Fibroblast of skin of back (primary cell): ENCODE results near the gene ZNF653.
"Not testable (repeated sequence)": the region's sequence is repeated elsewhere in the genome, so short reads cannot be mapped to it uniquely, and the experiment has no call there.

ENCODE experiments used
- DNase-seq: peaks from one replicate; pipeline ENCODE4 v3.0.0-alpha.2; 2013

Gene ZNF653

GRCh38 chr19:11480715-11481533, 24.7 kb downstream of the ZNF653 start, which contains the start of gene ELAVL3:
ELAVL3 (minus strand) TSS chr19:11481046; CDS start chr19:11480608, 438 bp downstream.
- no peak for DNase-seq

DNA sequence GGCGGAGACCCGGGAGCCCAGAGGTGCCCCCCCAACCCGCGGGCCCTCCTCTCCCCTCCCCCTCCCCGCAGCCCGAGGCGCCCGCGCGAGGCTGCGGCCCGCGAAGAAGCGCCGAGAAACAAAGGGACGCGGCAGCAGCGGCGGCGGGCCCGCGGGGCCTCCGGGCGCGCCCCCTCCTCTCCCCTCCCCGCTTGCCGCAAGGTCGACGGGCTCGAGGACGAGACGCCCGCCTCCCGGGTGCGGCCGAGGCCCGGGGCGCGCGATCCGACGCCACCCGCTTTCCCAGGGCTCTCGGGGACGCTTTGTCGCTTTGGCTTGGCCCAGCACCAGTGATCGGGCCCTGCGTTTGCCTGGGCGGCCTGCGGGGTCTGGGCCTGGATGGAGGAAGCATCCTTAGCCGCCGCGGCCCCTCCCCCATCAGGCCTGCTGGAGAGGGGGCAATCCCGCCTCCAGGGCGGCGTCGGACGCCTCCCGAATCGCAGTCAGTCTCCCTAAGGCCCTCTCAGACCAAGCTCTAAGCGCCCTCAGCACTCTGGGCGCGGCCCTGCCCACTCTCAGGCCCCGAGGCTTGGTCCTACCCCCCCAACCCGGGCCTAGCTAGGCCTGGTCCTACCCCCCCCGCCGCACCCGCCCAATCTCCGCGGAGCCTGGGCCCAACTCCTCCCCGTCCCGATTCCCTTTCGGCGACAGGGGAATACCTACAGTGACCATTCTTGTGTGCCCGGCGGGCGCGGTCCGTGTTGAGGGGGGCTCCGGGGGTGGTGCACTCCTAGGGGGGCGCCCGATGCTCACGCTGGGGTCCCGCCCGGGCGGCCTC, 25.5 kb downstream of the ZNF653 start:
- DNase-seq, result no peak

- peak; percentile 22 for DNase-seq
Observed at GRCh38 chr19:11479090-11479897, 26.3 kb downstream of the ZNF653 start.

DNA sequence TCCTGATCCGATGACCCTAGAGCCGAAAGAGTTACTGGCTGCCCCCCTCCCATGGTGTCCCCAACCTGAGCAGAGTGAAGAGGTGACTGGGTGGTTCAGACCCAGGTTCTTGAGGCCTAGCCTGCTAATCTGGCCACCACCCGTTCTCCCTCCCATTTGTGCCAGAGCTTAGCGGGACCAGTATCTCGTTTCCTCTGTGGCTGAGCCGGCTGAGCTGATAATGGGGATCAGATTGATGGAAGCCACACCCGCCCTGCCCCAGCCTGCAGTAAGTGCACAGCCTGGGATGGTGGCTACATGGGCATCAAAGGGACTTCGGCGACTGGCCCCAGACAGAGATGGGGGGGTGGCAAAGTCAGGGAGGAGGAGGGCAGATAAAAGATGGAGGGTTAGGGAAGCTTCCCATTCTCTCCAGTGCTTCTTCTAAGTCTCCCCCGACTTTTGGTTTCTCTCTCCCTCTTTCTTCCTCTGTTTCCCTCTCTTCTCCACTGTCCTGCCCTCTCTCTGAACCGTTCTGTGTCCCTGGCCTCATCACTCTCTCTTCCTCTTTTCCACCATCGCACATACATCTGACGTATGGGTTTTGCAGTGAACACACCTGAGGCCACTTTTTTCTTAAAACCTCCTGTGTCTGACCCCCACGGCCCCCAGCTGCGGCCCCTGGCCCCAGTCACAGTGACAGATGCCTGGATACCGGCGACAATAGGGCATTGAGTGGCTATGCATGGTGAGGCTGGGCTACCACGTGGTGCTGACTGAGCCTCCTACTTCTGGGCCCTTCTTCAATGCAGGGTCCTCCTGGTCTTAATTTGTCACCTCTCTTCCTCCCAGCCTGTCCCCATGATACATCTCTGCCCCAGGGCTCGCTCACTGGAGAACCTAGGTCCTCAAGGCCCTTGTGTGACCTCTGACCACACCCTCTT, 27.2 kb downstream of the ZNF653 start:
- DNase-seq, result no peak

DNA sequence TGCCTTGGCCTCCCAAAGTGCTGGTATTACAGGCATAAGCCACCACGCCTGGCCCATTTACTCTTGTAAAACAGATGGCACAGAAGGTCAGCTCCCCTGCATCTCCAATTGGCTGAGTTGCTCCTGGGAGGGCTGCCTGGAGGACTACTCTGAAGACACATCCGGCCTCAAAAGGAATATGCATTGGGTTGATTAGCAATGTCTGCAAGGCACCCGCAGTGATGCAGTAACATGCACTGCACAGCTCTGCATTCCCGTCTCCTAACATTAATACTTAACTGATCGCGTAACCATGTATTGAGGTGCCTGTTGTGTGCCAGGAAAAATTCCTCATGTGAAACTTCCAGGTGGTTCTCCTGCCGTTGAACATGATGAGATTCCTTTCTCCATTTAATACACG, 29.8 kb downstream of the ZNF653 start:
- DNase-seq, result no peak

DNA sequence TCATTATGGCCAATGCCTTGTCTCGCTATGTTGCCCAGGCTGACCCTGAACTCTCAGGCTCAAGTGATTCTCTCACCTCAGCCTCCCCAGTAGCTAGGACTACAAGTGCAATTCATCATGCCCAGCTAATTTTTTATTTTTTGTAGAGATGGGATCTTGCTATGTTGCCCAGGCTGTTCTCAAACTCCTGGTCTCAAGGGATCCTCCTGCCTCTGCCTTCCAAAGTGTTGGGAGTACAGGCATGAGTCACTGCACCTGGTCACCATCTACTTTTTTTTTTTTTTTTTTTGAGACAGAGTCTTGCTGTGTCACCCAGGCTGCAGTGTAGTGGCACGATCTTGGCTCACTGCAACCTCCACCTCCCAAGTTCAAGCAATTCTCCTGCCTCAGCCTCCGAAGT, 30.3 kb downstream of the ZNF653 start:
- DNase-seq, result not testable (repeated sequence)

GRCh38 chr19:11473725-11474124, 31.9 kb downstream of the ZNF653 start:
- no peak for DNase-seq

- DNase-seq, result not testable (repeated sequence)
Observed at GRCh38 chr19:11468266-11468845, 37.3 kb downstream of the ZNF653 start.

DNA sequence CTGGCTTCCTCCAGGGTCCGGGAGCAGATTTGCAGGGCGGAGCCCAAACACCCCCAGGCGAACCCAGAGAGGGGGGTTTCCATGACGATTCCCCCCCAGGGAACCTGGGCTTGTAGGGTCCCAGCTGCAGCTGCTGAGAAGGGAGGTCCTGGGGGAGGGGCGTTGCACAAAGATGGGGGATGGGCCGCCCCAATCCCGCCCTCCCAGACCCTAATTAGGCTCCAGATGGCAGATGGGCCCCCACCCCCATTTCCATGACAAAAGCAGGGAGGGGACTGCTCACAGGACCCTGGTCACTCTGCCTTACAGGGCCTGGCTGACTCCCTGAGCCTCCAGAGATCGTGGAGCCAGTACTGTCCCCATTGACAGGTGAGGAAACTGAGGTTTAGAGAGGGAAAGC, 40.0 kb downstream of the ZNF653 start:
- DNase-seq, result no peak

DNA sequence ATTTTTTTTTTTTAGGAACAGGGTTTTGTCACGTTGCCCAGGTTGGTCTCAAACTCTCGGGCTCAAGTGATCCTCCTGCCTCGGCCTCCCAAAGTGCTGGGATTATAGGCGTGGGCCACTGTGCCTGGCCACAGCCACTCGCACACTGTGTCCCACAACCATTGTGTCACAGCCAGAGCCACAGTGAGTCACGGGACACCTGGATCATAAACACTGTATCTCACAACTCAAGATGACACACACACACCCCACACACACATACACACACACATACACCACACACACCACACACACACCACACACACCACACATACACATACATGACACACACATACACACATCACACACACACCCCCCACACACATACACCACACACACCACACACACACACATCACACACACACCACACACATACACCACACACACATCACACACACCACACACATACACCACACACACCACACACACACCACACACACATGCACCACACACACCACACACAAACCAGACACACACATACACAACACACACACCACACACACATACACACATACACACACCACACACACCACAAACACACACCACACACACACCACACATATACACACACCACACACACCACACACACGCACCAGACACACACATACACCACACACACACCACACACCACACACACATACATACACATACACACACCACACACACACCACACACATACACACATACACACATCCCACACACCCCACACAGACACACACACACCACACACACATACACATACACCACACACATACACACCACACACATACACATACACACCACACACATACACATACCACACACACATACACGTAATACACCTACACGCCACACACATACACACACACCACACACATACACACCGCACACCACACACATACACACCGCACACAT, 41.0 kb downstream of the ZNF653 start:
- no peak for DNase-seq

DNA sequence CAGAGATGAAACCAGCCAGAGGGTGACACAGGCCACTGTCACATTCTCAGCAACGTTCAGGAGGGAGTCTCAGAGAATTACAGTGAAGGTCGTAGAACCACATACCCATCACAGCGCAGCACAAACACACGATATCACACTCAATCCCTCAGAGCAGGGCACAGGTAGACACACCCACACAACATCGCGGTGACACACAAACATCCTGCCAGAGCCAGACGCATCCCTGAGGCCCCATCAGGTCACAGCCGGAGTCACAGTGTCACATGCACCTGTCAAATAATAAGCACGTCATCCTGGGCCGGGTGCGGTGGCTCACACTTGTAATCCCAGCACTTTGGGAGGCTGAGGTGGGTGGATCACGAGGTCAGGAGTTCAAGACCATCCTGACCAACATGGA, 42.2 kb downstream of the ZNF653 start:
- no peak for DNase-seq

DNA sequence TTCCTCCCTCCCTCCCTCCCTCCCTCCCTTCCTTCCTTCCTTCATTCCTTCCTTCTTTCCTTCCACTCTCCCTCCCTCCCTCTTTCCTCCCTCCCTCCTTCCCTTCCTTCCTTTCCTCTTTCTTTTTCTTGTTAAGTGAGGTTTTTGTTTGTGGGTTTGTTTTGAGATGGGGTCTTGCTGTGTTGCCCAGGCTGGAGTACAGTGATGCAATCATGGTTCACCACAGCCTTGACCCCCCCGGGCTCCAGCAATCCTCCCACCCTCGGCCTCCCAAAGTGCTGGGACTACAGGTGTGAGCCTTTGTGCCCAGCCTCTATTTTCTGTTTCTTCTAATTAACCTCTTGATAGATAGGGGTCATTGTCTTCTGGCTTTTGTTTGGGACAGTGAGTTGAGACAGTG, 44.2 kb downstream of the ZNF653 start:
- no peak for DNase-seq

DNA sequence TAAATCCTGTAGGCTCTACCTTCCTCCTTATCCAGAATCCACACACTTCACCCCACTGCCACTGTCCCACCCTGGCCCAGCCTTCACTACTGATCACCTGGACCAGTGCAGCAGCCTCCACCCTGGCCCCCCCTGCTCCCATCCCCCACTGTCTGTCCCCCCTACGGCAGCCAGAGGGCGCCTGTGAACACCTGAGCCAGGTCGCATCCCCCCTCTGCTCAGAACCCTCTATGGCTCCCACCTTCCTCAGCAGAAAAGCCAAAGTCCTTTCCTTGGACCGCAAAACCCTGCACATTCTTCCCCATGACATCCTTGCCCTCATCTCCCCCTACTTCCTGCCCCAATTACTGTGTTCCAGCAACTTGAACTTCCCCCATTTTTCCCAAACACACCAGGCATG, 45.4 kb downstream of the ZNF653 start:
- DNase-seq, result no peak

GRCh38 chr19:11458912-11459311, 46.7 kb downstream of the ZNF653 start:
- DNase-seq, result not testable (repeated sequence)

DNA sequence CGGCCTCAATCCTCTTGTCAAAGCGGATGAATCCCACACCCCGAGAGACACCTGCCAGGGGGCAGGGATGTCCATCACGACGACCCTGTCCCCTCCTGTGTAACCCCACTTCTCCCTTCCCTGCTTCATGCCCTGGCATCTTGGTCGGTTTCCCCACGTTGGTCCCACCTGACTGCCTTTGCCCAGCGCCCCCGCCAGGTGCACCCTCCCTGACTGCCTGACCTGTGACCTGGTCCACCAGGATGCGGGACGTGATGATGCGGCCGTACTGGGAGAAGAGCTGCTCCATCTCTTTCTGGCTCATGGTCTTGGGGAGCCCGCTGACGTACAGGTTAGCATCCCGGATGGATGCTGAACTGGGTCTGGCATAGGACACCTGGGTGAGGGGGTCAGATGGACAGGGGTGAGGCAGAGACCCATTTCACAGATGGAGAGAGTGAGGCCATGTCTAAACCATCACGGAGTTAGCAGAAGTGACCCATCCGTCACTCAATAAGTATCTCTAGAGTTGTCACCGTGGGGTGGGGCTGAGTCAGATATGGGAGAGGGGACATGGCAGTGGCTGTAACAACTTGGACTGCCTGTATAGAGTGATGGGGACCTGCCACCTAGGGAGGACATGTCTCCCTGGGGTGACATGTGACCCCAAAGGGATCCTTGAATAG, 47.3 kb downstream of the ZNF653 start:
- DNase-seq, result no peak

DNA sequence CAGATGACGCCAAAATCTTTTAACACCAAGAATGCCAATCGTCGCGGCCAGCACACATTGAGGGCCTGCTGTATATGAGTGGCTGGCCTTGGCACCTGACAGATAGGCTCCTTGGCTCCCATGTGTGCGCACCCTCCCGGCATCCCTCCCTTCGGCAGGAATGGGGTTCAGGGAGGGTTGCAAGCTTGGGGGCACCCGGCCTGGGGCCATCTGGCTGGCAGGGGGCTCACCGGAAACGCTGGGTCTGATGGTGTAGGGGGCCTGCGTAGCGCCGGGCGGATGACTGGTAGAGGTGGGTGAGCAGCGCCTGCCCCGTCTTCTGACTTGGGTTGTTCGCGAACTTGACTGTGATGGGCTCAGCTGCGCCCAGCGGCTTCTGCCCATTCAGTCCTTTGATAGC, 47.8 kb downstream of the ZNF653 start:
- DNase-seq, result no peak

GRCh38 chr19:11457115-11457514, 48.5 kb downstream of the ZNF653 start:
- no peak for DNase-seq

- DNase-seq, result no peak
Observed at GRCh38 chr19:11456659-11457058, 49.0 kb downstream of the ZNF653 start.

- DNase-seq, result not testable (repeated sequence)
Observed at GRCh38 chr19:11455233-11455554, 50.4 kb downstream of the ZNF653 start.
